Glutamatergic neuron (in vitro differentiated cells): ENCODE measurements around the gene ADAMTSL1. TPM values are rescaled to one million over a fixed set of nuclear protein-coding genes. Genes with fewer than 3 reads are reported as not detected.

Experiments
- DNase-seq: peaks from one replicate; pipeline ENCODE4 v3.0.0; 2022
- H3K27ac Mint-ChIP-seq: one replicate; pipeline ENCODE4 v1.8.0; 2020; ENCODE audit warnings: mild to moderate bottlenecking, mixed read lengths, inconsistent platforms; ENCODE audit not compliant: unreplicated experiment
- H3K27me3 Mint-ChIP-seq: one replicate; pipeline ENCODE4 v1.8.0; 2020; ENCODE audit warnings: mild to moderate bottlenecking, moderate library complexity, mixed read lengths, inconsistent platforms; ENCODE audit not compliant: unreplicated experiment
- H3K36me3 Mint-ChIP-seq: one replicate; pipeline ENCODE4 v1.8.0; 2020; ENCODE audit warnings: mild to moderate bottlenecking, mixed read lengths, inconsistent platforms; ENCODE audit not compliant: unreplicated experiment
- H3K4me1 Mint-ChIP-seq: one replicate; pipeline ENCODE4 v1.8.0; 2020; ENCODE audit warnings: mild to moderate bottlenecking, low read depth, mixed read lengths, inconsistent platforms; ENCODE audit not compliant: unreplicated experiment
- H3K4me3 Mint-ChIP-seq: one replicate; pipeline ENCODE4 v1.8.0; 2020; ENCODE audit warnings: mild to moderate bottlenecking, mixed read lengths, inconsistent platforms; ENCODE audit not compliant: unreplicated experiment
- H3K9me3 Mint-ChIP-seq: one replicate; pipeline ENCODE4 v1.8.0; 2020; ENCODE audit warnings: mild to moderate bottlenecking, moderate library complexity, mixed read lengths, inconsistent platforms; ENCODE audit not compliant: unreplicated experiment
- total RNA-seq: library from RNA; stranded (reverse); fragmentation: NEBNext Ultra II Directional; extraction: Animal tissue kit (Norgen Biotek cat#: 25700); gene quantifications from one replicate; pipeline ENCODE4 v1.2.1, GENCODE V29; 2021; ENCODE audit not compliant: unreplicated experiment
- TF ChIP-seq, protein P1 (sequence below): fragments of 200-600 bp; sonication (generic); IDR thresholded peaks from one replicate; pipeline ENCODE4 v1.5.0; 2021; ENCODE audit not compliant: partially characterized antibody, unreplicated experiment

Gene ADAMTSL1
- total RNA-seq, 1 donor from 2014 or later = 0.91 TPM

DNA sequence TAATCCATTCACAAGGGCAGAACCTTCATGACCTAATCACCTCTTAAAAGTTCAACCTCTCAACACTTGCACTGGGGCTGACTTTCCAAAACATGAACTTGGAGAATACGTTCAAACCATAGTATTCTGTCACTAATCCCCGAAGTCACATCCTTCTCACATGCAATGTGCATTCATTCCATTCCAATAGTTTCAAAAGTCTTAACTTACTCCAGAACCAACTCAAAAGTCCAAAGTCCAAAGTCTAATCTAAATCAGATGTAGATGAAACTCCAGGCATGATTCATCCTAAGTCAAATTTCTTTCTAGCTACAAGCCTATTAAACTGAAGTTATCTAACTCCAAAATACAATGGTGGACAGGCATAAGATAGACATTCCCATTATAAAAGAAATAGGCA, 21.7 kb upstream of the ADAMTSL1 start:
- no peak for DNase-seq
- Mint-ChIP-seq H3K36me3 (no peaks in the 10 kb centered on the region), H3K27me3 (no peaks in the 10 kb centered on the region), H3K27ac (no peak overlapping the region), H3K4me3 (no peak overlapping the region), H3K9me3 (no peaks in the 10 kb centered on the region), H3K4me1 (peaks cover 4% of the 10 kb centered on the region)
- TF ChIP-seq, protein P1, sequence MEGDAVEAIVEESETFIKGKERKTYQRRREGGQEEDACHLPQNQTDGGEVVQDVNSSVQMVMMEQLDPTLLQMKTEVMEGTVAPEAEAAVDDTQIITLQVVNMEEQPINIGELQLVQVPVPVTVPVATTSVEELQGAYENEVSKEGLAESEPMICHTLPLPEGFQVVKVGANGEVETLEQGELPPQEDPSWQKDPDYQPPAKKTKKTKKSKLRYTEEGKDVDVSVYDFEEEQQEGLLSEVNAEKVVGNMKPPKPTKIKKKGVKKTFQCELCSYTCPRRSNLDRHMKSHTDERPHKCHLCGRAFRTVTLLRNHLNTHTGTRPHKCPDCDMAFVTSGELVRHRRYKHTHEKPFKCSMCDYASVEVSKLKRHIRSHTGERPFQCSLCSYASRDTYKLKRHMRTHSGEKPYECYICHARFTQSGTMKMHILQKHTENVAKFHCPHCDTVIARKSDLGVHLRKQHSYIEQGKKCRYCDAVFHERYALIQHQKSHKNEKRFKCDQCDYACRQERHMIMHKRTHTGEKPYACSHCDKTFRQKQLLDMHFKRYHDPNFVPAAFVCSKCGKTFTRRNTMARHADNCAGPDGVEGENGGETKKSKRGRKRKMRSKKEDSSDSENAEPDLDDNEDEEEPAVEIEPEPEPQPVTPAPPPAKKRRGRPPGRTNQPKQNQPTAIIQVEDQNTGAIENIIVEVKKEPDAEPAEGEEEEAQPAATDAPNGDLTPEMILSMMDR = no peak

- Mint-ChIP-seq H3K27me3 (no peaks in the 10 kb centered on the region), H3K4me1 (no peaks in the 10 kb centered on the region), H3K36me3 (no peaks in the 10 kb centered on the region), H3K27ac (no peak overlapping the region), H3K9me3 (no peaks in the 10 kb centered on the region), H3K4me3 (no peak overlapping the region)
- TF ChIP-seq, protein P1 = no peak
- DNase-seq = no peak
Observed at GRCh38 chr9:18456624-18457237, 17.2 kb upstream of the ADAMTSL1 start.

- no peaks in the 10 kb centered on the region for H3K27me3 Mint-ChIP-seq
- no peaks in the 10 kb centered on the region for H3K4me1 Mint-ChIP-seq
- no peaks in the 10 kb centered on the region for H3K36me3 Mint-ChIP-seq
- no peak for DNase-seq
- H3K4me3 Mint-ChIP-seq = no peak overlapping the region
- H3K9me3 Mint-ChIP-seq = no peaks in the 10 kb centered on the region
- H3K27ac Mint-ChIP-seq = no peak overlapping the region
- TF ChIP-seq, protein P1 = no peak
Observed at GRCh38 chr9:18457510-18457909, 16.4 kb upstream of the ADAMTSL1 start.

GRCh38 chr9:18459962-18460584, 13.9 kb upstream of the ADAMTSL1 start:
- Mint-ChIP-seq H3K4me1 (no peaks in the 10 kb centered on the region), H3K4me3 (no peak overlapping the region), H3K27ac (no peak overlapping the region), H3K36me3 (no peaks in the 10 kb centered on the region), H3K9me3 (no peaks in the 10 kb centered on the region), H3K27me3 (no peaks in the 10 kb centered on the region)
- TF ChIP-seq, protein P1 = no peak
- no peak for DNase-seq

DNA sequence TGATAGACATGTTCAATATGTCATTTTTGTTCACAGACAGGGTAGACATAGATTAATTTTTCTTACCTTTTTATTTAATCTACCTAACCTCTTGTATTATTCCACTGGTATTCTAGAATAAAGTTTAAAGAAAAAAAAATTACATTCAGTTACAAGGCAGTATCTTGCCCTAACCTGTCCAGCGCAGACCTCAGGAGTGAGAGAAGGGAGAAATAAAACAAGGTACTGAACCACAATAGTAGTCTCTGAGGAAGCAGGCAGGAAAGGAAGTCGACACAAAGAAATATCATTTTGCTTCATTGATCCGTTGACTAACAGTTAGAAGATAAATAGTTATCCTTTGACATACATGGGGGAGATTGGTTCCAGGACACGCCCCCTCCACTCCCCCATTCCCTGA, 12.5 kb upstream of the ADAMTSL1 start:
- Mint-ChIP-seq H3K27ac (no peak overlapping the region), H3K4me1 (no peaks in the 10 kb centered on the region), H3K4me3 (no peak overlapping the region), H3K9me3 (no peaks in the 10 kb centered on the region), H3K27me3 (no peaks in the 10 kb centered on the region), H3K36me3 (no peaks in the 10 kb centered on the region)
- no peak for DNase-seq
- TF ChIP-seq, protein P1 = no peak
